Bronchial epithelial cell (primary cell): ENCODE measurements around the gene SCN8A. TPM values are rescaled to one million over a fixed set of nuclear protein-coding genes. Genes with fewer than 3 reads are reported as not detected.

Experiments
- DNase-seq: peaks from one replicate; pipeline ENCODE4 v3.0.0-alpha.2; 2010; ENCODE audit warnings: low read depth
- FAIRE-seq: peaks from 2 replicates; lab custom pipeline; 2011; peaks lifted over from hg19 to GRCh38; lab: Jason Lieb, UNC
- H3K27me3 ChIP-seq: 2 replicates; pipeline ENCODE4 v1.5.1; 2011; ENCODE audit warnings: low read length; ENCODE audit not compliant: control insufficient read depth, insufficient read depth
- H3K36me3 ChIP-seq: 2 replicates; pipeline ENCODE4 v1.5.1; 2011; ENCODE audit warnings: low read length; ENCODE audit not compliant: control insufficient read depth, insufficient read depth
- H3K4me3 ChIP-seq: 2 replicates; pipeline ENCODE4 v1.5.1; 2011; ENCODE audit warnings: mild to moderate bottlenecking, low read depth, low read length, control low read depth
- CTCF ChIP-seq: IDR thresholded peaks from 2 replicates; pipeline ENCODE4 v1.5.1; 2011; ENCODE audit warnings: mild to moderate bottlenecking, moderate library complexity, low read length, control low read depth, inconsistent platforms; ENCODE audit not compliant: insufficient read depth, severe bottlenecking
- total RNA-seq: library from RNA; depleted of rRNA; stranded (reverse); fragments of >200 nt; gene quantifications from 2 replicates; pipeline ENCODE4 v1.2.1, GENCODE V29; 2014

SCN8A gene
- total RNA-seq, 1 donor from 2014 or later: under 0.01 TPM

GRCh38 chr12:51812871-51813270 is 221.8 kb downstream of the SCN8A start:
- Histone ChIP-seq H3K36me3 (no peaks in the 10 kb centered on the region), H3K27me3 (peaks cover 6% of the 10 kb centered on the region), H3K4me3 (no peak overlapping the region)
- TF ChIP-seq CTCF: no peak
- no peak for FAIRE-seq
- DNase-seq: no peak

- Histone ChIP-seq H3K4me3 (peak overlapping the region; percentile 21), H3K36me3 (no peaks in the 10 kb centered on the region), H3K27me3 (peaks cover 9% of the 10 kb centered on the region)
- DNase-seq (no peak), FAIRE-seq (no peak)
- TF ChIP-seq CTCF: no peak
Observed at GRCh38 chr12:51813931-51814310, 222.9 kb downstream of the SCN8A start.

GRCh38 chr12:51814311-51815088 is 223.5 kb downstream of the SCN8A start:
- peak; percentile 85 for TF ChIP-seq CTCF
- DNase-seq (peak; percentile 33), FAIRE-seq (no peak)
- H3K36me3 ChIP-seq: no peaks in the 10 kb centered on the region
- H3K27me3 ChIP-seq: peaks cover 10% of the 10 kb centered on the region
- peak overlapping the region; percentile 23 for H3K4me3 ChIP-seq

GRCh38 chr12:51815571-51815970 is 224.5 kb downstream of the SCN8A start:
- TF ChIP-seq CTCF: no peak
- FAIRE-seq (no peak), DNase-seq (no peak)
- Histone ChIP-seq H3K4me3 (no peak overlapping the region), H3K36me3 (no peaks in the 10 kb centered on the region), H3K27me3 (peaks cover 15% of the 10 kb centered on the region)

- Histone ChIP-seq H3K27me3 (peaks cover 19% of the 10 kb centered on the region), H3K4me3 (no peak overlapping the region), H3K36me3 (no peaks in the 10 kb centered on the region)
- TF ChIP-seq CTCF: no peak
- no peak for DNase-seq
- FAIRE-seq: no peak
Observed at GRCh38 chr12:51817027-51817953, 226.3 kb downstream of the SCN8A start.
